Adrenal gland (tissue), 12 donors: ENCODE results near the gene GPR82. TPM values are rescaled to one million over a fixed set of nuclear protein-coding genes. Genes with fewer than 3 reads are reported as not detected.
A peak's percentile ranks its signal among the peaks of the same experiment; 100 is the strongest.

ENCODE experiments used
- DNase-seq, 7 donors: peaks; one replicate each; pipeline ENCODE4 v3.0.0-alpha.2; 2019 to 2020
- H3K27ac ChIP-seq, 5 donors: fragments of 200-600 bp; sonication (generic) in 4 of 5; 1 replicate in 3 of 5; 2 replicates in 2 of 5; pipeline versions ENCODE4 v1.5.1 to v1.8.0; 2016 to 2020; ENCODE audit warnings: mild to moderate bottlenecking in 1 of 5
- H3K27me3 ChIP-seq: fragments of 200-600 bp; 2 replicates; pipeline ENCODE4 v1.8.0; 2021
- H3K36me3 ChIP-seq, 2 donors: fragments of 200-600 bp; replicated peaks in 1 of 2; 1 replicate in 1 of 2; 2 replicates in 1 of 2; pipeline versions ENCODE4 v1.5.1 to v1.8.0; 2018 to 2022
- H3K4me1 ChIP-seq, 2 donors: fragments of 200-600 bp; replicated peaks in 1 of 2; 1 replicate in 1 of 2; 2 replicates in 1 of 2; pipeline versions ENCODE4 v1.5.1 to v1.8.0; 2018 to 2021
- H3K4me3 ChIP-seq, 4 donors: fragments of 200-600 bp; sonication (generic) in 3 of 4; one replicate each; pipeline ENCODE4 v1.5.1; 2016 to 2018
- H3K9me3 ChIP-seq, 3 donors: fragments of 200-600 bp; sonication (generic) in 1 of 3; replicated peaks in 1 of 3; 1 replicate in 2 of 3; 2 replicates in 1 of 3; pipeline versions ENCODE4 v1.5.1 to v1.8.0; 2016 to 2021
- CTCF ChIP-seq, 6 experiments: fragments of 450-650 bp in 4 of 6; fragments of 200-600 bp in 2 of 6; sonication (generic) in 1 of 6; IDR thresholded peaks; 1 replicate in 5 of 6; 2 replicates in 1 of 6; pipeline versions ENCODE4 v1.5.1 to v1.8.0; 2016 to 2021; ENCODE audit warnings: antibody characterized with exemption in 6 of 6, mild to moderate bottlenecking in 2 of 6, moderate library complexity in 1 of 6
- POLR2A ChIP-seq, 2 donors: fragments of 450-650 bp; IDR thresholded peaks; one replicate each; pipeline ENCODE4 v1.6.1; 2017; ENCODE audit warnings: antibody characterized with exemption in 2 of 2, mild to moderate bottlenecking in 2 of 2, moderate library complexity in 1 of 2
- WGBS, 4 donors: extraction: QIAGEN DNeasy Blood & Tissue Kit in 2 of 4; methylation state at CpG; one replicate each; pipeline versions ENCODE4 v1.1.5 to v1.1.7; 2013 to 2017; 5-methylcytosine and 5-hydroxymethylcytosine counted together
- intact Hi-C, 2 donors: fragments of 100-400 bp; cut with DNase I; formaldehyde crosslinking; loops; one replicate each; pipeline versions ENCODE4 v1.14.1 to v1.15.0; 2022 to 2023
- polyA plus RNA-seq, 3 donors: library from polyadenylated mRNA; stranded (reverse); fragments of 200-250 nt in 2 of 3; fragments of 350-450 nt in 1 of 3; fragmentation: Illumina TruSeq in 1 of 3; extraction: RNeasy Lipid Tissue Mini Kit (QIAGEN cat#74804) in 1 of 3; gene quantifications; one replicate each; pipeline ENCODE4 v1.2.3, GENCODE V29; 2013 to 2014
- total RNA-seq, 9 donors: library from RNA; depleted of rRNA in 4 of 9; stranded (reverse); fragments of >200 nt in 4 of 9; fragments of 120-200 nt in 1 of 9; fragmentation: NEBNext Ultra II Directional in 1 of 9; extraction: Animal tissue kit (Norgen Biotek cat#: 25700) in 1 of 9; gene quantifications; one replicate each; pipeline versions ENCODE4 v1.1.0 to v1.2.4, GENCODE V29; 2013 to 2023
- donor health status: healthy with polysubstance abuse.
- donor health status: Bipolar disorder and iron deficiency.
- donor health status: DM: yes; HTN: yes; CAD: no.
- donor health status: DM: no; HTN: no; CAD: no.
- donor health status: DM: no; HTN: no; CAD: no.
- donor health status: DM: yes; HTN: yes; CAD: no.

GPR82 gene
- total and polyA plus RNA-seq, 12 donors, result 0.16 to 3.4 (median 0.74) TPM; not detected in 1

- no peaks in the 10 kb centered on the region for H3K36me3 ChIP-seq
- TF ChIP-seq POLR2A (IDR thresholded peaks at IDR 0.05), result no peak
- no peak for TF ChIP-seq CTCF (IDR thresholded peaks at IDR 0.05)
- H3K9me3 ChIP-seq, result no peaks in the 10 kb centered on the region
- intact Hi-C loops, result no loop called here
- H3K4me3 ChIP-seq, result peak overlapping the region in 1 of 4 donors; percentile 25
- no peaks in the 10 kb centered on the region for H3K27me3 ChIP-seq
- WGBS, 4 donors, result 67 to 82% (median 75%) methylated on average over 3 of the region's 3 CpGs
- no peak for DNase-seq
- H3K27ac ChIP-seq, result peak overlapping the region in 1 of 5 donors; percentile 27
- peaks cover 0 to 7% of the 10 kb centered on the region in 2 donors for H3K4me1 ChIP-seq
Measured at GRCh38 chrX:41689711-41690110, 34.3 kb upstream of the GPR82 start.

- peak overlapping the region in 1 of 5 donors; percentile 29 for H3K27ac ChIP-seq
- no peaks in the 10 kb centered on the region for H3K27me3 ChIP-seq
- no peak for DNase-seq
- intact Hi-C loops, result no loop called here
- TF ChIP-seq CTCF (IDR thresholded peaks at IDR 0.05), result no peak
- TF ChIP-seq POLR2A (IDR thresholded peaks at IDR 0.05), result no peak
- H3K4me3 ChIP-seq, result no peak overlapping the region
- H3K4me1 ChIP-seq, result peaks cover 0 to 4% of the 10 kb centered on the region in 2 donors
- WGBS, 4 donors, result 63 to 82% (median 71%) methylated on average over 1 of the region's 1 CpG
- no peaks in the 10 kb centered on the region for H3K36me3 ChIP-seq
- H3K9me3 ChIP-seq, result no peaks in the 10 kb centered on the region
Measured at GRCh38 chrX:41692162-41692749, 31.7 kb upstream of the GPR82 start.

GRCh38 chrX:41693024-41693423 lies 31.0 kb upstream of the GPR82 start:
- no peak for TF ChIP-seq CTCF (IDR thresholded peaks at IDR 0.05)
- TF ChIP-seq POLR2A (IDR thresholded peaks at IDR 0.05), result no peak
- DNase-seq, result no peak
- no peaks in the 10 kb centered on the region for H3K27me3 ChIP-seq
- intact Hi-C loops, result no loop called here
- WGBS, 4 donors, result 74 to 91% (median 89%) methylated on average over 1 to 3 of the region's 3 CpGs
- no peaks in the 10 kb centered on the region for H3K9me3 ChIP-seq
- H3K36me3 ChIP-seq, result no peaks in the 10 kb centered on the region
- no peak overlapping the region for H3K4me3 ChIP-seq
- peaks cover 0 to 4% of the 10 kb centered on the region in 2 donors for H3K4me1 ChIP-seq
- peak overlapping the region in 1 of 5 donors; percentile 23 for H3K27ac ChIP-seq

GRCh38 chrX:41695426-41695825 lies 28.6 kb upstream of the GPR82 start:
- Histone ChIP-seq H3K27ac (no peak overlapping the region), H3K4me3 (no peak overlapping the region)
- 71 to 86% (median 77%) methylated on average over 7 of the region's 7 CpGs for WGBS, 4 donors

More at GRCh38 chrX:41695426-41695825, 28.6 kb upstream of the GPR82 start:
- DNase-seq, result no peak
- H3K4me1 ChIP-seq, result peaks cover 0 to 4% of the 10 kb centered on the region in 2 donors
- H3K36me3 ChIP-seq, result no peaks in the 10 kb centered on the region
- intact Hi-C loops, result no loop called here
- no peaks in the 10 kb centered on the region for H3K27me3 ChIP-seq
- no peak for TF ChIP-seq CTCF (IDR thresholded peaks at IDR 0.05)
- H3K9me3 ChIP-seq, result no peaks in the 10 kb centered on the region
